ENCODE measurements around the gene ZNF263.
"Not testable (repeated sequence)": the region's sequence is repeated elsewhere in the genome, so short reads cannot be mapped to it uniquely, and the experiment has no call there.

ZNF263 gene

GRCh38 chr16:3268294-3268693, 15.0 kb upstream of the ZNF263 start:
- DNase-seq (ENCODE audit: low spot score), result no peak

- not testable (repeated sequence) for DNase-seq (ENCODE audit: low spot score)
Observed at GRCh38 chr16:3270718-3271117, 12.6 kb upstream of the ZNF263 start.

DNA sequence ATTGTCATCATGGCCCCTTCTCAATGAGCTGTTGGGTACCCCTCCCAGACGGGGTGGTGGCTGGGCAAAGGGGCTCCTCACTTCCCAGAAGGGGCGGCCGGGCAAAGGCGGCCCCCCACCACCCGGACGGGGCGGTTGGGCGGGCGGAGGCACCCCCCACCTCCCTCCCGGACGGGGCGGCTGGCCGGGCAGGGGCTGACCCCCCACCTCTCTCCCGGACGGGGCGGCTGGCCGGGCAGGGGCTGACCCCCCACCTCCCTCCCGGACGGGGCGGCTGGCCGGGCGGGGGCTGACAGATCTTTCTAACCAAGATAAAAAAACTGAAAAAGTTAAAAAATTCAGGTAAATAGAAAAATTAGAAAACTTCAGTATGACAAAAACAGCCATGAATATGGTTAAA, 12.0 kb upstream of the ZNF263 start:
- DNase-seq (ENCODE audit: low spot score), result not testable (repeated sequence)

- DNase-seq (ENCODE audit: low spot score), result no peak
Observed at GRCh38 chr16:3274490-3274889, 8.8 kb upstream of the ZNF263 start.

GRCh38 chr16:3274947-3275346, 8.3 kb upstream of the ZNF263 start:
- DNase-seq (ENCODE audit: low spot score), result no peak

DNA sequence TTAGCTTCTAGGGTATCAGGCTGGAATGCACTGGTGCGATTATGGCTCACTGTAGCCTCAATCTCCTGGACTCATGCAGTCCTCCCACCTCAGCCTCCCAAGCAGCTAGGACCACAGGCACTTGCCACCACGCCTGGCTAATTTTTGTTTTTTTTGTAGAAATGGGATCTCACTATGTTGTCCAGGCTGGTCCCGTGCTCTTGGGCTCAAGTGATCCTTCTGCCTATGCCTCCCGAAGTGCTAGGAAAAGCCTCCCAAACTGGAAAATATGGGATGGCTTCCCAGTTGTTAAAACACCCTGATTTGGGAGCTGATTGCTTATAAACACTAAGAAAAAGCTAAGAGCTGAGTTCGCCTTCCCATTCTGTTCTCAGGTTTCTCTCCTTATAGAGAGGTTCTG, 6.6 kb upstream of the ZNF263 start:
- no peak for DNase-seq (ENCODE audit: low spot score)

GRCh38 chr16:3281222-3281820, 2.0 kb upstream of the ZNF263 start:
- no peak for DNase-seq (ENCODE audit: low spot score)

- DNase-seq (ENCODE audit: low spot score), result no peak
Observed at GRCh38 chr16:3282103-3282729, 1.1 kb upstream of the ZNF263 start.

GRCh38 chr16:3283543-3284447, 504 bp downstream of the ZNF263 start:
- no peak for DNase-seq (ENCODE audit: low spot score)

DNA sequence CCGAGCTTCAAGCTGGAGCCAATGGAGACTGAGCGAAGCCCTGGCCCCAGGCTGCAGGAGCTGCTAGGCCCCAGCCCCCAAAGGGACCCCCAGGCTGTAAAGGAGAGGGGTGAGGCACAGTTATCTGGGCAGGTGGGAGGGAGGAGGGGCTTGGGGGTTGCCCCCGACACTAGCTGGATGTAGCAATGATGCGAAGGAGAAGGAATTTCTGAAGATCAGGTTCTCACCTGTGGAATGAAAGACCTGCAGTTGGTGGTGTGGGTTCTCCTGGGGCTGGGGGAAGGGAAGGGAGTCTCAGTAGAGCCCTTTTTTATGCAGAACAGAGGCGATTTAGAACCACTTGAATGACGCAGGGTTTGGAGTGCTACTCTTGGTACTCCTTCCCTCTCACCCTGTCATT, 1.8 kb downstream of the ZNF263 start:
- DNase-seq (ENCODE audit: low spot score), result no peak

DNA sequence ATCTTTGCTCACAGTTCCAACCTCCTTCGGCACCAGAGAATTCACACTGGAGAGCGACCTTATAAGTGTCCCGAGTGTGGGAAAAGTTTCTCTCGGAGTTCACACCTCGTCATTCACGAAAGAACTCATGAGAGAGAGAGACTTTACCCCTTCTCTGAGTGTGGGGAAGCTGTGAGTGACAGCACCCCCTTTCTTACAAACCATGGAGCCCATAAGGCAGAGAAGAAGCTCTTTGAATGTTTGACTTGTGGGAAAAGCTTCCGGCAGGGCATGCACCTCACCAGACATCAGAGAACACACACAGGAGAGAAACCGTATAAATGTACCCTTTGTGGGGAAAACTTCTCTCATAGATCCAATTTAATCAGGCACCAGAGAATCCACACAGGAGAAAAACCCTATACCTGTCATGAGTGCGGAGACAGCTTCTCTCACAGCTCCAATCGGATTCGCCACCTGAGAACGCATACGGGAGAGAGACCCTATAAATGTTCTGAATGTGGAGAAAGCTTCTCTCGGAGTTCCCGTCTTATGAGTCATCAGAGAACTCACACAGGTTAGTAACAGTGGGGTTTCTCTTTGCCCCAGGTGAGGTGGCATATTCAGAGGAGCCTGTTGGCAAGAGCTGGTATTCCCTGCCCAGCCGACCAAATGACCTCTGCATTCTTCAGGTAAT, 6.8 kb downstream of the ZNF263 start:
- no peak for DNase-seq (ENCODE audit: low spot score)

- DNase-seq (ENCODE audit: low spot score), result no peak
Observed at GRCh38 chr16:3292604-3293003, 9.3 kb downstream of the ZNF263 start.

DNA sequence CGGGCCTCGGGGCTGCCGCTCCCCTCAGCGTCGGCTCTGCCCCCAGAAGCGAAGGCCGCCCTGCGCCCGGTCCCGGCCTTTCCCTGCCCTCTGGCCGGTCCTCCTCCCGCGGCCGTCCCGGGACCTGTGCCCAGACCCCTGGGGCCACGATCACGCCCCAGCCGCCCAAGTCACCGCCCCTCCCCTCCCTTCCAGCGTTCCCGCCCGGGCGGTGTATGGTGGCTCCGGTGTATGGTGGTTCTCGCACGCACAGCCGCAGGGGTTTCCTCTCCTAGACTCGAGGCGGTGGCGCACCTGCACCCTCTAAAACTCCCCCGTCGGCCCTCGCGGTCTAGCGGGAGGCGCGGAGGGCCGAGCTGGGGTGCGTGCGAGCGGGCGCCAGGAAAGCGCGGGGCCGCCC, 11.9 kb downstream of the ZNF263 start:
- DNase-seq (ENCODE audit: low spot score), result no peak

DNA sequence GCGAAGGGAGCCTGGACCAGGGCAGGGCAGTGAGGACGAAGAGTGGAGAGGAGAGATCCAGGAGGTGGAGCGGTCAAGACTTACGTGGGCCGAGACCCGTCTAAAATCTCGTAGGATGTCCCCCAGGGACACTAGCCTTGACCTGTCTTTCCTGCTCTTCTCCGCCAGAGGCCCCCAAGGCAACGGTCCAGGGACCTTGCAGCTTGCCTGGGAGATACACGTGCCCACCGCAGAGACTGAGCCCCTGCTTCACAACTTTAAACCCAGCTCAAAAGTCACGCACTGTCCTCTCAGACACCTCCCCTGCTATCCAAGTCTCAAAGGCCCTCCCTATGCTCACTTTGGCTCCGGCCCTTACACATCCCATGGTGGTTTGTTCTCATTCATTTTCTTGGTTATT, 12.5 kb downstream of the ZNF263 start:
- no peak for DNase-seq (ENCODE audit: low spot score)

- no peak for DNase-seq (ENCODE audit: low spot score)
Observed at GRCh38 chr16:3304370-3304769, 21.1 kb downstream of the ZNF263 start.

GRCh38 chr16:3305109-3306068, 22.1 kb downstream of the ZNF263 start, which contains the start of the genes TIGD7 and ZNF75A:
TSS of gene TIGD7 (minus strand) at chr16:3305430. CDS start at chr16:3300614, 4,816 bp downstream.
TSS of gene ZNF75A (plus strand) at chr16:3305497. CDS start at chr16:3308429, 2,932 bp downstream.
- peak; percentile 94 for DNase-seq (ENCODE audit: low spot score)

DNA sequence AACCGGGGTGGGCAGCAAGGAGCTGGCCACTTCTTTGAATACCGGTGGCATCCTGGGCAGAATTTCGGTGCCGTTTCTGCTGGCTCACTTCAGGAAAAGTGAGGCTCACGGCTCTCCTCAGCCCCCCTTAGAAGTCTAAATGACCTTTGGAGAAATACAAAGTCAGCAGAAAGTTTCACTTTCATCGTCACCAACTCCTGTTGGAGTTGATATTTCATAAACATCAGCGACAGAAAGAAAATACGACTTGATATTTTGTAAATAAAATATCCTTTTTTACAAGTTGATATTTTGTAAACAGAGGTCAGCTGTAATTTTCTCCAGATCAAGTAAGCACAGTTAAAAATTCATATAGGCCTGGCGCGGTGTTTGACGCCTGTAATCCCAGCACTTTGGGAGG, 22.8 kb downstream of the ZNF263 start:
- no peak for DNase-seq (ENCODE audit: low spot score)

DNA sequence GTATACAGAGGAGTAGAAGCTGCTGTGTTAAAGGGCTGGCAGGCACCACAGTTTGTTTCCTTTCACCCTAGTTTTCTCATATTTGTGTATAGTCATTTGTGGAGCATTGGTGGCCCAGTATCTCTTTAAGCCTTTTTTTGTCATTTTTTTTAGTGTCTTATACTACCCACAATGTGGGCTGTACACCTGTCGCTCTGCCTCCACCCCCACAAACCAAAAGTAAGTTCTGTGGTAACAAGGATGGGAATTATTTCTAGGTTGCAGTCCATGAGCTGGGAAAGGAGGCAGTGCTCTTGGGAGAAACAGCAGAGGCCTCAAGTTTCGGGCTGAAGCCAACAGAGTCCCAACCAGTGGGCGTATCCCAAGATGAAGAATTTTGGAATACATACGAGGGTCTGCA, 28.2 kb downstream of the ZNF263 start:
- DNase-seq (ENCODE audit: low spot score), result peak; percentile 27

GRCh38 chr16:3317315-3317999, 34.2 kb downstream of the ZNF263 start:
- DNase-seq (ENCODE audit: low spot score), result no peak

DNA sequence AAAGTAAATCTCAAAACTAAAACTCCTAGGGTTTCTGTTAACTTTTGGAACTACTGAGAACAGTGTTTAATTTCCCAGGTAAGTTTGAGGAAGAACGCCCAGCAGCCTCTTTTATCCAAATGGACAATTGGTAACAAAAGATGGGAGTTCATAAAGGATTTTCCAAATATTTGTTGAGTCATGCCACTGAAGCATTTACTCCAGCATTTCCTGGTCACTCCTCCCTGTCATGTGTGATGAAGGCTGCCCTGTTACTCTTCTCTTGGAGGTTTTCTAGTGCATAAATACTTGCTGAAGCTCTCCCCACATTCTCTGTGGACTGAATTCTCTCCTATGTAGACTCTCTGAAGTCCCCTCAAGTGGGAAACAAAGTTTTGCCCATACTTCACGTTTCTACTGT, 38.5 kb downstream of the ZNF263 start:
- DNase-seq (ENCODE audit: low spot score), result no peak

- DNase-seq (ENCODE audit: low spot score), result no peak
Observed at GRCh38 chr16:3327514-3327913, 44.2 kb downstream of the ZNF263 start.
